Measurements from ENCODE around the gene SLC44A4. TPM values are rescaled to one million over a fixed set of nuclear protein-coding genes. Genes with fewer than 3 reads are reported as not detected.

SLC44A4 gene
- total and polyA plus RNA-seq, 9 of the 15 experiments (the other 6 are each of a cell fraction or from before 2014, with no cell fraction given), result 7.9 to 18.6 (median 11.2) TPM

DNA sequence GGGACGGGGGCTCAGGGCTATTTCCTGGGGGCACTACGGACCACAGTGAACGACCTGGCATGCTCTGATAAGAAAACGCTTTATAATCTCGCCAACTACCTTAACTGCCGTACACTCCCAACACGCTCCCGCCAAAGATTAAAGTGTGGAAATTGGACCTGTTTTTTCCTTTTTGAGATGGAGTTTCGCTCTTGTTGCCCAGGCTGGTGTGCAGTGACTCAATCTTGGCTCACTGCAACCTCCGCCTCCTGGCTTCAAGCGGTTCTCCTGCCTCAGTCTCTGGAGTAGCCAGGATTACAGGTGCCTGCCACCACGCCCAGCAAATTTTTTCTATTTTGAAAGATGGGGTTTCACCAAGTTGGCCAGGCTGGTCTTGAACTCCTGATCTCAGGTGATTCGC, 346 bp upstream of the SLC44A4 start:
- Histone ChIP-seq H2AFZ (ENCODE audit: low read depth, low read length) (no peak overlapping the region), H4K20me1 (replicated peaks; ENCODE audit: control insufficient read depth, insufficient read depth, low read length) (no peaks in the 10 kb centered on the region), H3K4me1 (replicated peaks in 1 of 2; ENCODE audit: control insufficient read depth in 2 of 2, insufficient read depth in 2 of 2, low read length in 2 of 2) (peaks cover 0 to 31% of the 10 kb centered on the region in 2 experiments; a peak in 3 of 5 replicates), H3K4me2 (ENCODE audit: insufficient read depth, low read length) (no peak overlapping the region), H3K27me3 (ENCODE audit: control insufficient read depth in 2 of 2, insufficient read depth in 2 of 2, low read length in 2 of 2) (no peaks in the 10 kb centered on the region), H3K36me3 (ENCODE audit: control insufficient read depth, insufficient read depth, low read length) (peaks cover 45% of the 10 kb centered on the region; the same call in 2 of the 3 replicates), H3K9me3 (replicated peaks; ENCODE audit: control insufficient read depth, insufficient read depth, low read depth, low read length) (no peaks in the 10 kb centered on the region), H3K9ac (ENCODE audit: insufficient read depth in 1 of 2, low read depth in 2 of 2, low read length in 2 of 2) (peak overlapping the region in 1 of 2 experiments; percentile 55; a peak in 1 of 4 replicates), H3K9me1 (ENCODE audit: control insufficient read depth, insufficient read depth, low read length) (no peaks in the 10 kb centered on the region), H3K4me3 (no peak overlapping the region), H3K79me2 (ENCODE audit: control insufficient read depth, insufficient read depth, low read length) (no peaks in the 10 kb centered on the region), H3K27ac (ENCODE audit: extremely low read depth, low read depth, low read length) (no peak overlapping the region)
- DNase-seq (ENCODE audit: extremely low read depth in 1 of 4, low spot score in 3 of 4) (no peak), FAIRE-seq (peak; percentile 71), ATAC-seq (no peak)
- no TSS peak for BruUV-seq (replicated peaks)
- in situ Hi-C loops (cut with MboI) (no loop called here), intact Hi-C loops (cut with micrococcal nuclease) (no loop called here)
- TF ChIP-seq CBFA2T3 (IDR thresholded peaks at IDR 0.05) (no peak), POLR2A (conservative IDR thresholded peaks at IDR 0.05) (0 out of 2 replicates have a peak, but pooled peaks have one; percentile 26), NR4A1 (CRISPR knock-in tag; IDR thresholded peaks at IDR 0.05) (no peak), NR4A1 (tag; IDR thresholded peaks at IDR 0.05) (no peak), XRCC4 (IDR thresholded peaks at IDR 0.05; ENCODE audit: extremely low read depth, insufficient read depth, insufficient read length) (no peak), EGR1 (conservative IDR thresholded peaks at IDR 0.05) (no peak), CBFA2T2 (conservative IDR thresholded peaks at IDR 0.05) (no peak), USF1 (CRISPR knock-in tag; IDR thresholded peaks at IDR 0.05) (no peak), MTA2 (IDR thresholded peaks at IDR 0.05; ENCODE audit: low read depth) (no peak)
- ChIA-PET CTCF (ENCODE audit: low intra/inter-chr PET ratio) (no interaction called here), POLR2A (interaction anchor here (1.7 kb wide), 1 partner anchor 44 kb away, joined by 4 read pairs; no protein-coding TSS in a partner anchor)
- WGBS (ENCODE audit: insufficient coverage, low coverage, missing lambda C conversion rate), result 47% methylated on average over 13 of the region's 13 CpGs
